Fibroblast of mammary gland (primary cell): ENCODE results near the gene MST1.

ENCODE experiments used
- DNase-seq: peaks from one replicate; pipeline ENCODE4 v3.0.0-alpha.2; 2010; ENCODE audit warnings: low read depth
- H3K4me3 ChIP-seq: 2 replicates; pipeline ENCODE4 v1.5.1; 2011; ENCODE audit warnings: low read depth, mild to moderate bottlenecking, low read length, moderate library complexity; ENCODE audit not compliant: control insufficient read depth
- TF ChIP-seq, protein P1 (sequence below): conservative IDR thresholded peaks from 2 replicates; pipeline ENCODE4 v1.5.1; 2011; ENCODE audit warnings: low read depth, low read length, inconsistent platforms; ENCODE audit not compliant: control insufficient read depth, insufficient read depth

MST1 gene

DNA sequence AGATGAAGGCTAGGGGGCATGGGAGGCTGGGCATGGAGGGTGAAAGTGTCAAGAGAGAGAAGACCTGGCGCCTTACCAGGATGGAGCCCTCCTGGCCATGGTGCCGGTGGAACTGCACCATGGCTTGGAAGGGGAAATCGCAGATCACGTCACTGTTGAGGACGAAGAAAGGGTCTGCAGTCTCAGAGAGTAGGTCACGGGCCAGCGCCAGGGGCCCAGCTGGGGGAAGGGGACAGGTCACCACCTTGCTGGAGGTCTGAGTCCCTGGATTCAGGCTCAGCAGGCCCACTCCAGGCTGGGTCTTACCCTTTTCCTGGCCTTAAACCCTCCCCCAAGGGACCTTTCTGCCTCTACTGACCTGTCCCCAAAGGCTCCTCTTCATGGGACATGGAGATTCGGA is 33.6 kb upstream of the MST1 start:
- DNase-seq = no peak
- peak overlapping the region; percentile 99 for H3K4me3 ChIP-seq
- TF ChIP-seq, protein P1, sequence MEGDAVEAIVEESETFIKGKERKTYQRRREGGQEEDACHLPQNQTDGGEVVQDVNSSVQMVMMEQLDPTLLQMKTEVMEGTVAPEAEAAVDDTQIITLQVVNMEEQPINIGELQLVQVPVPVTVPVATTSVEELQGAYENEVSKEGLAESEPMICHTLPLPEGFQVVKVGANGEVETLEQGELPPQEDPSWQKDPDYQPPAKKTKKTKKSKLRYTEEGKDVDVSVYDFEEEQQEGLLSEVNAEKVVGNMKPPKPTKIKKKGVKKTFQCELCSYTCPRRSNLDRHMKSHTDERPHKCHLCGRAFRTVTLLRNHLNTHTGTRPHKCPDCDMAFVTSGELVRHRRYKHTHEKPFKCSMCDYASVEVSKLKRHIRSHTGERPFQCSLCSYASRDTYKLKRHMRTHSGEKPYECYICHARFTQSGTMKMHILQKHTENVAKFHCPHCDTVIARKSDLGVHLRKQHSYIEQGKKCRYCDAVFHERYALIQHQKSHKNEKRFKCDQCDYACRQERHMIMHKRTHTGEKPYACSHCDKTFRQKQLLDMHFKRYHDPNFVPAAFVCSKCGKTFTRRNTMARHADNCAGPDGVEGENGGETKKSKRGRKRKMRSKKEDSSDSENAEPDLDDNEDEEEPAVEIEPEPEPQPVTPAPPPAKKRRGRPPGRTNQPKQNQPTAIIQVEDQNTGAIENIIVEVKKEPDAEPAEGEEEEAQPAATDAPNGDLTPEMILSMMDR = no peak

DNA sequence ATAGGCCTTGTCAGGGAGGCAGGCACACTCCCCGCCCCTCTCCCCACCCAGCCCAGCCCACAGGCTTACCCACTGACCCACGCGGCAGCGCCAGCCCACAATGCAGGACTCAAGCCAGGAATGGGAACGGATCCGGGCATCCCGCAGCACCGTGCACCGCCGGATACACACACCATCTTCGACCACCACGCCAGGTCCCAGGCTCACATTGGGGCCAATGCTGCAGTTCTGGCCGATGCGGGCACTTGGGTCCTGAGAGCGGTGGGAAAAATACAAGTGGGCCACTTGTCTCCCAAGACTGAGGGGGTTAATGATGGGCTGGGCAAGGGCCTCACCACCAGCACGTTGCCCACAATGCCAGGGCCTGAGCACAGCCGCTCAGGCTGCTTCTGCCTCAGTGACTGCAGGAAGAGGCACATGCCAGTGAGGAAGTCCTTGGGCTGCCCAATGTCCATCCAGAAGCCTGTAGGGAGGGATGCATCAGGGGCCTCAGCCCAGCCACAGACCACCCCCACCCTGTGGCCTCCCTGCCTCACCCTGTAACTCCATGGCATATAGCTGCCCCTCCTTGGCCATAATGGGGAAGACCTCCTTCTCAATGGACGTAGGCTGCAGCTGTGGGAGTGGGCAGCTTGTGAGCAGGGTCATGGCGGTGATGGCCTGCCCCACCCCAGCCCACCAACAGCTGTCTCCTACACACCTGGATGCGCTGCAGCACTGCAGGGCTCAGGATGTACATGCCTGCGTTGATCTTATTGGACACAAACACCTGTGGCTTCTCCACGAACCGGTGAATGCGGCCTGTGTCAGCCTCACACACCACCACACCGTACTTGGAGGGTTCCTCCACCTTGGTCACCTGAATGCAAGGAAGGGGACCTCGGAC is 32.9 kb upstream of the MST1 start:
- H3K4me3 ChIP-seq = peak overlapping the region; percentile 99
- DNase-seq = no peak
- TF ChIP-seq, protein P1 = no peak

DNA sequence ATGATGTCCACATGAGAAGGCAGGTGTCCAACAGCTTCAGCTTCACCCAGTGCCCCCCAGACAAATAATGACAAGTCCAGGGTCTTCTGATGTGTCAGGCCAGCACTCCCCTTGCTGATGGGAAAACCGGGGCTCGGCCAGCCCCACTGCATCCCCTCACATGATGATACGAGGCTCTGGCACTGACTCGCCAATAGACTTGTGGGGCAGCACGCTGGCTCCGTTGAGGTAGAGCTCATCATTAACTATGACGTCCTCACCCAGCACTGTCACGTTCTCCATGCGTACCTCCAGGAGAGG is 32.3 kb upstream of the MST1 start:
- no peak overlapping the region for H3K4me3 ChIP-seq
- DNase-seq = no peak
- TF ChIP-seq, protein P1 = no peak

DNA sequence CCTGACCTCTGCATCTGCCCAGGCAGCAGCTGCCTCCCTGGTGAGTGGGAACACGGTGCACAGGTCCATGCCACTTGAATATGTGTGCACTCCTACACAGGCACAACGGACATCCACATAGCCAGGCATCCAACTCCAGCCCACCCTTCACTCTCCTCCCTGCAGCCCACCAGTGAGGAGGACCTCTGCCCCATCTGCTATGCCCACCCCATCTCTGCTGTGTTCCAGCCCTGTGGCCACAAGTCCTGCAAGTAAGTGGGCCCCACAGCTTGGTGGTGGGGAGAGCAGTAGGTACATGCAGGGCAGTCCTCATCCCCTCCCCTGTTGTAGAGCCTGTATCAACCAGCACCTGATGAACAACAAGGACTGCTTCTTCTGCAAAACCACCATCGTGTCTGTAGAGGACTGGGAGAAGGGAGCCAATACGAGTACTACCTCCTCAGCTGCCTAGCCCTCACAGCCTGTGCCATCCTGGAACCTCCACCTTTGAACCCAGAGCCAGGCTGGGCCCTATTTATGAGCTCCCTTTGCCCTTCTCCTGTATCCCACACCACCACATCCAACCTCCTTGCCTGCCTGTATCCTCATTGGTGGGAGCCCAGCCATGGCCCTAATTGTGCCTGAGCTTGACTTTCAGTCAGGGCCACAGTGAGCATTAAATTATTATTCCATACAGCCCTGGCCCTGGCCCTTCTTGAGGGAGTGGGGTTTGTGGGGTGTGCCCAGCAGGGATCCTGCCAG is 31.8 kb upstream of the MST1 start:
- no peak overlapping the region for H3K4me3 ChIP-seq
- TF ChIP-seq, protein P1 = no peak
- no peak for DNase-seq

DNA sequence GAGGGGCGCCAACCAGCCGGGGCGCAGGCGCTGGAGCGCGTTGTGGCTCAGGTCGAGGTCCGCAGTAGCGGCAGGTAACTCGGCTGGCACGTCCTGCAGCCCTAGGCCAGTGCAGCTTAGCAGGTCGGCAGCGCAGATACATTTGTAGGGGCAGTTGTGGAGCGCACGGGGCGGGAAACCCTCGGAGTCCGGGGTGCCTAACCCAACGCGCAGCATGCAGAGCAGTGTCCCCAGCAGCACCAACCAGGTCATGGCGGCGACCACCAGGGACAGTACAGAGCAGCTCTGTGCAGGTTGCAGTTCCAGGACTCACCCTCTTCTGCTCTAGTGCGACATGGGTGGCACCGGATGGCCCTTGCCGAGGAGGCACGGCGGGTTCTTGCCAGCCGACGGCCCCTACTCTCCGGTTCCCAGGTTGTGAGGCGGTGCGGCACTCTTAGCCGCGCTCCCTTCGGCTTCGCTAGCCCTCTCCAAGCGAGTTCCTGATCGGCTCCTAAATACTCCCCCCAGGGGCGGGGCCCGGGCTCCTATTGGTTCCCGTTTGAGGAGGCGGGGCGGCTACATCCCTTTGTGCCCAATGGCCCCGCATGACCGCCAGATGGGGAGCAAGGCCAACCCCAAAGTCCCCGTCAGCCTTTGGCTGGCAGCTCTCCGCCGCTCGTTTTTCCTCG is 30.1 kb upstream of the MST1 start, which contains the start of gene AMIGO3:
AMIGO3 (minus strand) TSS at position 471 of the 671 bp plus-strand sequence; CDS start at position 252, 219 bp downstream.
- DNase-seq = peak; percentile 89
- H3K4me3 ChIP-seq = peak within 1 kb of the TSS; percentile 46
- TF ChIP-seq, protein P1 = peak; percentile 39

DNA sequence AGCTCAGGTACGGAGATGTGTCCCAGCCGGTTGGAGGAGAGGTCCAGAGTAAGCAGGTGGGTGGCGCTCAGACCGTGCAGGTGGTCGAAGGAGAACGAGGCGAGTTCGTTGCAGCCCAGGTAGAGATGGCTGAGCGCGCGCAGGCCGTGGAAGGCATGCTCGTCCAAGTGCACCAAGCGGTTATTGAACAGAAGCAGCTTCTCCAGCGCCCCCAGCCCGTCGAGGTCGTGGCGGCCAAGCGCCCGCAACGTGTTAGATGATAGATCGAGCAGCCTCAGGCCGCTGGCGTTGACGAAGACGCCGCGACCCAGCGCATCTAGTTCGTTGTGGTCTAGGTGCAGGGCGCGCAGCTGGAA is 29.6 kb upstream of the MST1 start:
- TF ChIP-seq, protein P1 = no peak
- DNase-seq = no peak
- H3K4me3 ChIP-seq = peak overlapping the region; percentile 46
